Omental fat pad (tissue), 4 donors: ENCODE results near the gene VSIG1. TPM values are rescaled to one million over a fixed set of nuclear protein-coding genes. Genes with fewer than 3 reads are reported as not detected.

Experiments
- ATAC-seq: fragments of 150-250 bp; one replicate; pipeline ENCODE4 v1.9.1; 2016; ENCODE audit warnings: mild to moderate bottlenecking, moderate library complexity; ENCODE audit not compliant: low FRiP score
- DNase-seq: peaks from one replicate; pipeline ENCODE4 v3.0.0-alpha.2; 2019; ENCODE audit warnings: low spot score
- CTCF ChIP-seq, 3 donors: fragments of 450-650 bp; IDR thresholded peaks; one replicate each; pipeline ENCODE4 v1.5.1; 2016 to 2017; ENCODE audit warnings: antibody characterized with exemption in 3 of 3, mild to moderate bottlenecking in 3 of 3, moderate library complexity in 2 of 3
- total RNA-seq, 4 donors: library from RNA; depleted of rRNA; stranded (reverse); fragments of >200 nt; gene quantifications; one replicate each; pipeline ENCODE4 v1.1.0, GENCODE V29; 2016

VSIG1 gene
- total RNA-seq, 4 donors from 2014 or later, result 0.19 TPM; not detected in 3

GRCh38 chrX:108097380-108097779 lies 52.5 kb downstream of the VSIG1 start:
- no peak for ATAC-seq
- TF ChIP-seq CTCF (IDR thresholded peaks at IDR 0.05), result no peak
- DNase-seq, result no peak

- ATAC-seq, result no peak
- DNase-seq, result no peak
- no peak for TF ChIP-seq CTCF (IDR thresholded peaks at IDR 0.05)
Measured at GRCh38 chrX:108105473-108105872, 60.6 kb downstream of the VSIG1 start.

- no peak for DNase-seq
- no peak for ATAC-seq
- no peak for TF ChIP-seq CTCF (IDR thresholded peaks at IDR 0.05)
Measured at GRCh38 chrX:108114541-108114940, 69.7 kb downstream of the VSIG1 start.

GRCh38 chrX:108117988-108118387 lies 73.1 kb downstream of the VSIG1 start:
- no peak for TF ChIP-seq CTCF (IDR thresholded peaks at IDR 0.05)
- ATAC-seq (no peak), DNase-seq (no peak)

GRCh38 chrX:108121291-108121690 lies 76.4 kb downstream of the VSIG1 start:
- no peak for ATAC-seq
- DNase-seq, result no peak
- TF ChIP-seq CTCF (IDR thresholded peaks at IDR 0.05), result no peak

GRCh38 chrX:108122748-108123147 lies 77.9 kb downstream of the VSIG1 start:
- ATAC-seq (no peak), DNase-seq (no peak)
- TF ChIP-seq CTCF (IDR thresholded peaks at IDR 0.05), result no peak

- TF ChIP-seq CTCF (IDR thresholded peaks at IDR 0.05), result no peak
Measured at GRCh38 chrX:108123591-108124366, 78.9 kb downstream of the VSIG1 start.

More at GRCh38 chrX:108123591-108124366, 78.9 kb downstream of the VSIG1 start:
- no peak for DNase-seq
- no peak for ATAC-seq
